ENCODE data around the gene ASPDH. TPM values are rescaled to one million over a fixed set of nuclear protein-coding genes. Genes with fewer than 3 reads are reported as not detected.

ASPDH gene
- total and polyA plus RNA-seq, 2 donors (not counting 3 experiments of a cell fraction or from before 2014, with no cell fraction given) = not detected

DNA sequence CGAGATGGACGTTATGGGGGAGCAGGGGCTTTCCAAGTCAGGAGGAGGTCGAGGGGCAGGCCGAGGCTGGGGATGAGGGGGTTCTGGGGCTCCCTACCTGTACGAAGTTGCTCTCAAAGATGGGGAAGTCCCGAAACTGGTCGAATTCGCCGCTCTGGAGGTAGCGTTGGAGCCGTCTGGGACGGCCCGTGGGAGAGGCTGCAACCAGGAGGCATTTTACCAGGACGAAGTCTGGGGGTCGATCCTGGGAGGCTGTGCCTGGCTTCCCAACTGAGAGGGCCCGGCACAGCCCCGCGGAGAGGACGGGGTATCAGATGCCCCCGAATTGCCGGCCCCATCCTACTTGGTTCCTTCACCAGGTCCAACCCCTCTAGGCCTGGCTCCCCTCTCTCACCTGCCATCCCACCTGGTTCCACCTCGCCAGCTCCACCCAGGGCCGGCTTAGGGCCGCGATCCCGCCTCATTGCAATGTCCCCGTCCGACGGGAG lies 37.9 kb downstream of the ASPDH start:
- no peaks in the 10 kb centered on the region for H3K27me3 ChIP-seq (ENCODE audit: control insufficient read depth in 2 of 2, insufficient read depth in 2 of 2, low read length in 2 of 2)
- ChIA-PET POLR2A (no interaction called here), CTCF (interaction anchor here (0.6 kb wide), 1 partner anchor 14 kb away, joined by 4 read pairs; no protein-coding TSS in a partner anchor)
- TF ChIP-seq GATA2 (IDR thresholded peaks at IDR 0.05; ENCODE audit: insufficient read depth, insufficient read length, low read depth, low read length) (no peak), MYC (IDR thresholded peaks at IDR 0.05; ENCODE audit: low read depth, low read length) (no peak), POLR2AphosphoS5 (IDR thresholded peaks at IDR 0.05; ENCODE audit: insufficient read depth, low read depth, low read length) (no peak), EZH2 (IDR thresholded peaks at IDR 0.05; ENCODE audit: borderline replicate concordance, low read depth, low read length, severe bottlenecking) (no peak), JUN (IDR thresholded peaks at IDR 0.05; ENCODE audit: borderline replicate concordance, insufficient read depth, insufficient read length, low read depth) (no peak), FOS (IDR thresholded peaks at IDR 0.05; ENCODE audit: borderline replicate concordance, insufficient read depth, low read length) (no peak), CTCF (IDR thresholded peaks at IDR 0.05; ENCODE audit: extremely low read depth in 1 of 2, insufficient read depth in 1 of 2, low read depth in 1 of 2, low read length in 2 of 2) (no peak), POLR2A (IDR thresholded peaks at IDR 0.05; ENCODE audit: low read depth, low read length) (no peak)
- TF ChIP-seq, protein P1, sequence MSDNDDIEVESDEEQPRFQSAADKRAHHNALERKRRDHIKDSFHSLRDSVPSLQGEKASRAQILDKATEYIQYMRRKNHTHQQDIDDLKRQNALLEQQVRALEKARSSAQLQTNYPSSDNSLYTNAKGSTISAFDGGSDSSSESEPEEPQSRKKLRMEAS (IDR thresholded peaks at IDR 0.05; ENCODE audit: insufficient read depth, insufficient read length) = no peak
- no peak for FAIRE-seq
- no peak overlapping the region for H3K27ac ChIP-seq (ENCODE audit: insufficient read depth, low read depth, low read length)
- DNase-seq (ENCODE audit: low read depth, low spot score) = no peak
- H3K4me1 ChIP-seq (ENCODE audit: control insufficient read depth, extremely low read depth, insufficient read depth, low read length) = peaks cover 7% of the 10 kb centered on the region
- H3K4me2 ChIP-seq (ENCODE audit: insufficient read depth, low read length) = no peak overlapping the region
- peaks cover 0 to 18% of the 10 kb centered on the region in 2 experiments for H3K36me3 ChIP-seq (ENCODE audit: control insufficient read depth in 2 of 2, extremely low read depth in 1 of 2, insufficient read depth in 2 of 2, low read length in 2 of 2)
- H3K79me2 ChIP-seq (ENCODE audit: control insufficient read depth, insufficient read depth, low read length) = peaks cover 7% of the 10 kb centered on the region
- BruUV-seq (replicated peaks) = no TSS peak
- H4K20me1 ChIP-seq (replicated peaks; ENCODE audit: control insufficient read depth, extremely low read depth, insufficient read depth, low read length) = no peaks in the 10 kb centered on the region
- no peaks in the 10 kb centered on the region for H3K9me3 ChIP-seq (replicated peaks; ENCODE audit: control insufficient read depth, insufficient read depth, low read length)
- dilution Hi-C loops (cut with MboI; ENCODE audit: extremely low pct_ligation_motif_present, low sequenced_read_pairs) (no loop called here), intact Hi-C loops (cut with micrococcal nuclease) (loop anchor here (1.0 to 2.0 kb wide), 3 partner anchors 15 to 118 kb away; partner anchors contain the start of gene JOSD2)
- no peak overlapping the region for H3K9ac ChIP-seq (replicated peaks; ENCODE audit: extremely low read depth, insufficient read depth, low read length)
- H3K9me1 ChIP-seq (replicated peaks; ENCODE audit: control insufficient read depth, extremely low read depth, insufficient read depth, low read length) = no peaks in the 10 kb centered on the region
- H2AFZ ChIP-seq (ENCODE audit: low read depth, low read length) = peak overlapping the region; percentile 20
- H3K4me3 ChIP-seq (replicated peaks in 1 of 3; ENCODE audit: insufficient read depth in 1 of 3, low read depth in 1 of 3, low read length in 3 of 3) = no peak overlapping the region

All from endothelial cell of umbilical vein (primary cell).